H1 (cell line): Measurements from ENCODE around the gene CHRM1. TPM values are rescaled to one million over a fixed set of nuclear protein-coding genes. Genes with fewer than 3 reads are reported as not detected.

Experiments used
- CTCF ChIA-PET: fragments of 300-600 bp; sonication (Branson Sonifier 250); formaldehyde crosslinking; loops from one replicate; lab custom pipeline; 2021; ENCODE audit not compliant: partially characterized antibody; lab: Charles Lee
- POLR2A ChIA-PET: fragments of 300-600 bp; sonication (Branson Sonifier 250); formaldehyde crosslinking; loops from one replicate; lab custom pipeline; 2021; ENCODE audit warnings: inconsistent platforms; ENCODE audit not compliant: partially characterized antibody; lab: Charles Lee
- DNase-seq, 2 experiments: peaks; one replicate each; pipeline versions ENCODE4 v3.0.0 to v3.0.0-alpha.2; 2010 to 2022; ENCODE audit warnings: low spot score in 2 of 2, low read depth in 1 of 2, mixed read lengths in 1 of 2
- FAIRE-seq: peaks from 2 replicates; lab custom pipeline; 2011; peaks lifted over from hg19 to GRCh38; lab: Jason Lieb, UNC
- H2AFZ ChIP-seq: 2 replicates; pipeline ENCODE4 v1.8.1; 2012; ENCODE audit warnings: low read length, inconsistent platforms
- H2AK5ac ChIP-seq: 2 replicates; pipeline ENCODE4 v1.6.1; 2013; ENCODE audit warnings: low read depth, low read length
- H2BK120ac ChIP-seq: replicated peaks from 2 replicates; pipeline ENCODE3; 2013; ENCODE audit warnings: low read depth, low read length, inconsistent platforms
- H2BK12ac ChIP-seq: 2 replicates; pipeline ENCODE4 v1.6.1; 2013; ENCODE audit warnings: low read depth, low read length
- H2BK15ac ChIP-seq: 2 replicates; pipeline ENCODE4 v1.6.1; 2013; ENCODE audit warnings: low read length
- H2BK20ac ChIP-seq: 2 replicates; pipeline ENCODE4 v1.6.1; 2013; ENCODE audit warnings: low read length
- H2BK5ac ChIP-seq: 2 replicates; pipeline ENCODE4 v1.6.1; 2013; ENCODE audit warnings: low read depth, low read length
- H3K14ac ChIP-seq: 2 replicates; pipeline ENCODE4 v1.6.1; 2013; ENCODE audit warnings: inconsistent platforms; ENCODE audit not compliant: insufficient read length
- H3K18ac ChIP-seq: 2 replicates; pipeline ENCODE4 v1.6.1; 2013; ENCODE audit warnings: low read length; ENCODE audit errors: extremely low read depth
- H3K23ac ChIP-seq: 2 replicates; pipeline ENCODE4 v1.6.1; 2013; ENCODE audit warnings: inconsistent platforms; ENCODE audit not compliant: insufficient read length
- H3K23me2 ChIP-seq: 2 replicates; pipeline ENCODE4 v1.6.1; 2013; ENCODE audit warnings: low read depth, low read length
- H3K27ac ChIP-seq: 2 replicates; pipeline ENCODE4 v1.6.1; 2011; ENCODE audit warnings: low read depth, low read length, inconsistent platforms
- H3K27me3 ChIP-seq, 4 experiments: replicated peaks in 1 of 4; 1 replicate in 1 of 4; 2 replicates in 3 of 4; pipeline versions ENCODE4 v1.6.1 to v1.8.1; 2011 to 2013; ENCODE audit warnings: low read length in 3 of 4, mild to moderate bottlenecking in 3 of 4, inconsistent platforms in 2 of 4, mixed read lengths in 2 of 4, moderate library complexity in 1 of 4; ENCODE audit not compliant: control insufficient read depth in 3 of 4, insufficient read depth in 3 of 4; ENCODE audit errors: extremely low read depth in 1 of 4
- H3K36me3 ChIP-seq, 4 experiments: 2 replicates each; pipeline versions ENCODE4 v1.6.1 to v1.8.1; 2011 to 2013; ENCODE audit warnings: mild to moderate bottlenecking in 4 of 4, low read length in 3 of 4, moderate library complexity in 2 of 4, control low read depth in 1 of 4, inconsistent platforms in 1 of 4; ENCODE audit not compliant: insufficient read depth in 4 of 4, control insufficient read depth in 2 of 4
- H3K4ac ChIP-seq: replicated peaks from 2 replicates; pipeline ENCODE3; 2013; ENCODE audit warnings: low read length, low read depth, mixed read lengths, inconsistent platforms; ENCODE audit not compliant: insufficient read length
- H3K4me1 ChIP-seq, 4 experiments: replicated peaks in 1 of 4; 1 replicate in 1 of 4; 2 replicates in 3 of 4; pipeline versions ENCODE4 v1.6.1 to v1.8.1; 2011 to 2013; ENCODE audit warnings: low read length in 3 of 4, inconsistent platforms in 2 of 4, mixed read lengths in 1 of 4; ENCODE audit not compliant: insufficient read depth in 4 of 4, control insufficient read depth in 3 of 4
- H3K4me2 ChIP-seq, 2 experiments: 2 replicates each; pipeline versions ENCODE4 v1.6.1 to v1.8.1; 2011 to 2013; ENCODE audit warnings: low read depth in 2 of 2, low read length in 2 of 2, control low read depth in 1 of 2, inconsistent platforms in 1 of 2, mild to moderate bottlenecking in 1 of 2; ENCODE audit not compliant: insufficient read depth in 1 of 2
- H3K4me3 ChIP-seq, 4 experiments: fragments of 200-600, 300-600 bp in 1 of 4; sonication (generic), shearing (Covaris generic), sonication (Bioruptor Twin) in 1 of 4; 2 replicates each; pipeline versions ENCODE4 v1.5.1 to v1.8.1; 2011 to 2016; ENCODE audit warnings: low read length in 4 of 4, low read depth in 3 of 4, control low read depth in 2 of 4, inconsistent platforms in 2 of 4, mild to moderate bottlenecking in 2 of 4, mixed read lengths in 1 of 4, moderate library complexity in 1 of 4; ENCODE audit not compliant: insufficient read depth in 2 of 4; ENCODE audit errors: extremely low read depth in 1 of 4
- H3K56ac ChIP-seq: replicated peaks from 2 replicates; pipeline ENCODE3; 2013; ENCODE audit warnings: low read depth, mild to moderate bottlenecking, mixed read lengths, low read length, inconsistent platforms; ENCODE audit not compliant: insufficient read length
- H3K79me1 ChIP-seq: 2 replicates; pipeline ENCODE4 v1.6.1; 2013; ENCODE audit warnings: low read depth, low read length, control low read depth
- H3K79me2 ChIP-seq, 2 experiments: 2 replicates each; pipeline versions ENCODE4 v1.6.1 to v1.8.1; 2012 to 2013; ENCODE audit warnings: low read length in 2 of 2, mild to moderate bottlenecking in 2 of 2, inconsistent platforms in 1 of 2; ENCODE audit not compliant: insufficient read depth in 2 of 2, control insufficient read depth in 1 of 2
- H3K9ac ChIP-seq, 4 experiments: replicated peaks in 1 of 4; 1 replicate in 1 of 4; 2 replicates in 3 of 4; pipeline versions ENCODE4 v1.6.1 to v1.8.1; 2011 to 2013; ENCODE audit warnings: low read depth in 3 of 4, low read length in 3 of 4, control low read depth in 2 of 4, mild to moderate bottlenecking in 2 of 4, moderate library complexity in 2 of 4, inconsistent platforms in 1 of 4; ENCODE audit errors: extremely low read depth in 1 of 4
- H3K9me3 ChIP-seq, 2 experiments: 2 replicates each; pipeline versions ENCODE4 v1.6.1 to v1.8.1; 2012 to 2013; ENCODE audit warnings: mild to moderate bottlenecking in 2 of 2, moderate library complexity in 2 of 2, control low read depth in 1 of 2, inconsistent platforms in 1 of 2, low read depth in 1 of 2, low read length in 1 of 2, mixed read lengths in 1 of 2; ENCODE audit not compliant: insufficient read depth in 2 of 2
- H4K20me1 ChIP-seq, 2 experiments: replicated peaks in 1 of 2; 2 replicates each; pipeline versions ENCODE3 to v1.8.1; 2011 to 2013; ENCODE audit warnings: inconsistent platforms in 2 of 2, low read length in 2 of 2, mild to moderate bottlenecking in 1 of 2; ENCODE audit not compliant: insufficient read depth in 2 of 2, control insufficient read depth in 1 of 2
- H4K5ac ChIP-seq: 2 replicates; pipeline ENCODE4 v1.6.1; 2013; ENCODE audit warnings: low read length, low read depth, mixed read lengths, inconsistent platforms; ENCODE audit not compliant: insufficient read length
- H4K8ac ChIP-seq: 2 replicates; pipeline ENCODE4 v1.8.0; 2013; ENCODE audit warnings: mild to moderate bottlenecking, moderate library complexity, low read length, inconsistent platforms; ENCODE audit not compliant: insufficient read depth; ENCODE audit errors: extremely low read depth
- H4K91ac ChIP-seq: replicated peaks from 2 replicates; pipeline ENCODE3; 2013; ENCODE audit warnings: low read length, mixed read lengths, inconsistent platforms; ENCODE audit not compliant: insufficient read length
- ASH2L ChIP-seq: fragments of 200-600, 300-600 bp; sonication (generic); IDR thresholded peaks from one replicate; pipeline ENCODE4 v1.7.1; 2017; ENCODE audit warnings: low read length
- BRCA1 ChIP-seq: IDR thresholded peaks from 2 replicates; pipeline ENCODE4 v1.6.1; 2012; ENCODE audit warnings: low read depth, low read length, improper control_type of control experiment
- EP300 ChIP-seq, 2 experiments: IDR thresholded peaks; 1 replicate in 1 of 2; 2 replicates in 1 of 2; pipeline ENCODE4 v1.6.1; 2011 to 2012; ENCODE audit warnings: low read depth in 2 of 2, low read length in 2 of 2, mild to moderate bottlenecking in 2 of 2, borderline replicate concordance in 1 of 2, inconsistent platforms in 1 of 2, moderate library complexity in 1 of 2
- GABPA ChIP-seq: IDR thresholded peaks from 2 replicates; pipeline ENCODE4 v1.6.1; 2011; ENCODE audit warnings: mild to moderate bottlenecking, low read length, moderate library complexity, borderline replicate concordance; ENCODE audit not compliant: insufficient read depth
- JUN ChIP-seq: IDR thresholded peaks from 2 replicates; pipeline ENCODE4 v1.6.1; 2011; ENCODE audit warnings: low read depth, mild to moderate bottlenecking, improper control_type of control experiment, low read length
- KDM5A ChIP-seq: fragments of 200-600 bp; IDR thresholded peaks from 2 replicates; pipeline ENCODE4 v1.7.1; 2012; ENCODE audit warnings: mild to moderate bottlenecking, low read length, inconsistent platforms, mixed read lengths
- TAF7 ChIP-seq: optimal IDR thresholded peaks from 2 replicates; pipeline ENCODE3; 2011; ENCODE audit warnings: low read depth, mild to moderate bottlenecking, inconsistent platforms, low read length, moderate library complexity, borderline replicate concordance
- WGBS, 2 experiments: shearing (Covaris generic) in 1 of 2; methylation state at CpG; one replicate each; pipeline versions ENCODE4 v1.1.6 to v1.1.7; 2013 to 2015; ENCODE audit warnings: low lambda C conversion rate in 2 of 2, mixed read lengths in 2 of 2, inconsistent platforms in 1 of 2, low coverage in 1 of 2, missing lambda C conversion rate in 1 of 2; ENCODE audit not compliant: insufficient replicate concordance in 2 of 2, insufficient coverage in 1 of 2, insufficient read length in 1 of 2; ENCODE audit errors: extremely low coverage in 1 of 2, missing lambda C conversion rate in 1 of 2; 5-methylcytosine and 5-hydroxymethylcytosine counted together
- polyA plus RNA-seq, 7 experiments: library from polyadenylated mRNA; depleted of rRNA in 3 of 7; stranded (reverse) in 5 of 7; unstranded in 2 of 7; fragments of >200 nt in 5 of 7; fragments of 200-250 nt in 2 of 7; gene quantifications; 1 replicate in 5 of 7; 2 replicates in 1 of 7; 4 replicates in 1 of 7; pipeline versions ENCODE4 v1.2.1 to v1.2.3, GENCODE V29; 2011 to 2013; ENCODE audit warnings: missing spikeins in 2 of 7, mixed read lengths in 2 of 7
- total RNA-seq: library from RNA; stranded (reverse); fragmentation: NEBNext Ultra II Directional; extraction: Animal tissue kit (Norgen Biotek cat#: 25700); gene quantifications from 2 replicates; pipeline ENCODE4 v1.2.1, GENCODE V29; 2021

CHRM1 gene
- total and polyA plus RNA-seq, 2 of the 8 experiments (the other 6 are each of a cell fraction or from before 2014, with no cell fraction given): 0.08 TPM; not detected in 1

DNA sequence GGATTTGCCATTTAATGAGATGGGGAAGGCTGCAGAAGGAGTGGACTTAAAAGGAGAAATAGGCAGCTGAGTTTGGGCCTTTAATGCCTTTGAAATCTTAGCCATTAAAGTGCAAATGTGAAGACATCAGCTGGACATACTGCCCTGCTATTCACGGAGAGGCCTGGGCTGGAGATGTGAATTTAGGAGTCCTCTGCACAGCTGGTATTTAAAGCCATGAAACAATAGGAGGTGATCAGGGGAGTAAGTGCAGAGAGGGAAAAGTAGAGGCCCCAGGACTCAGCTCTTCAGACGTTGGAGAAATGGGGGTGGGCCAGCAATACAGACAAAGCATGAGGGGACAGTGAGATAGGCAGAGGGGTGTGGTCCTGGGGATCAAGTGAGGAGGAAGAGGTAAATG lies 23.9 kb downstream of the CHRM1 start:
- no peak overlapping the region for H3K56ac ChIP-seq
- FAIRE-seq: no peak
- H3K27ac ChIP-seq: no peak overlapping the region
- H2AFZ ChIP-seq: 0 out of 2 replicates have a peak overlapping the region, but pooled peaks have one; percentile 48
- H3K27me3 ChIP-seq: no peaks in the 10 kb centered on the region
- no peak overlapping the region for H3K4me3 ChIP-seq
- 0 out of 4 replicates have a peak overlapping the region, but pooled peaks have one; percentile 4 to 43 for H3K4me2 ChIP-seq
- H3K14ac ChIP-seq: no peak overlapping the region
- TF ChIP-seq BRCA1 (no peak), JUN (no peak), EP300 (IDR thresholded peaks at IDR 0.05; ENCODE audit: borderline replicate concordance in 1 of 2, low read depth in 2 of 2, low read length in 2 of 2) (no peak), ASH2L (no peak), KDM5A (no peak), TAF7 (no peak), GABPA (no peak)
- TF ChIP-seq, all 59 proteins: peak for 0
- Histone ChIP-seq H2BK15ac (no peak overlapping the region), H4K91ac (no peak overlapping the region), H3K36me3 (no peaks in the 10 kb centered on the region), H4K8ac (no peak overlapping the region; the same call in 1 of the 2 replicates), H3K9me3 (no peaks in the 10 kb centered on the region), H2AK5ac (no peak overlapping the region), H3K23ac (no peak overlapping the region), H3K4ac (no peak overlapping the region), H3K79me1 (no peaks in the 10 kb centered on the region), H3K18ac (no peak overlapping the region), H2BK5ac (no peak overlapping the region), H3K79me2 (no peaks in the 10 kb centered on the region), H2BK20ac (no peak overlapping the region), H3K4me1 (peaks cover 0 to 4% (median 3%) of the 10 kb centered on the region in 4 experiments; a peak in 2 of 7 replicates), H2BK12ac (no peak overlapping the region), H4K20me1 (no peaks in the 10 kb centered on the region), H3K23me2 (no peaks in the 10 kb centered on the region), H4K5ac (no peak overlapping the region), H2BK120ac (no peak overlapping the region), H3K9ac (no peak overlapping the region)
- DNase-seq: no peak
- 29% methylated on average over 2 of the region's 2 CpGs; no CpG with 5 or more reads in 1 of the 2 experiments for WGBS, 2 experiments
- ChIA-PET POLR2A (interaction anchor here (0.8 to 57.8 kb wide), 6 partner anchors 9 to 123 kb away, joined by 3 to 2104 read pairs (median 4); partner anchors contain the start of genes SLC3A2 and WDR74), CTCF (interaction anchor here (0.6 to 3.4 kb wide), 6 partner anchors 10 to 126 kb away, joined by 3 to 25 read pairs (median 4); no protein-coding TSS in a partner anchor)
